HEK293 (cell line): ENCODE data around the gene C5orf47.

Source experiments
- CTCF ChIA-PET: fragments of 350-600 bp; formaldehyde crosslinking; extraction: SDS; loops from one replicate; lab custom pipeline; 2021; ENCODE audit warnings: antibody characterized with exemption; lab: Yijun Ruan, JAX
- POLR2A ChIA-PET: fragments of 300-600 bp; formaldehyde crosslinking; extraction: SDS; loops from one replicate; lab custom pipeline; 2020; ENCODE audit warnings: antibody characterized with exemption, inconsistent platforms; lab: Yijun Ruan, JAX
- H3K27ac ChIP-seq: fragments of 200-500 bp; sonication (Bioruptor generic); 2 replicates; pipeline ENCODE4 v1.5.1; 2014; ENCODE audit warnings: low read depth, low read length, control low read depth, inconsistent platforms; ENCODE audit errors: extremely low read depth
- H3K36me3 ChIP-seq, 2 experiments: fragments of 200-500 bp in 1 of 2; sonication (Bioruptor generic) in 1 of 2; 1 replicate in 1 of 2; 2 replicates in 1 of 2; pipeline ENCODE4 v1.5.1; 2014 to 2017; ENCODE audit warnings: inconsistent platforms in 2 of 2, low read length in 2 of 2; ENCODE audit not compliant: control insufficient read depth in 2 of 2, insufficient read depth in 1 of 2
- H3K4me1 ChIP-seq: fragments of 200-500 bp; sonication (Bioruptor generic); 2 replicates; pipeline ENCODE4 v1.5.1; 2014; ENCODE audit warnings: mild to moderate bottlenecking, low read length, inconsistent platforms; ENCODE audit not compliant: control insufficient read depth, insufficient read depth
- H3K4me3 ChIP-seq: 2 replicates; pipeline ENCODE4 v1.5.1; 2011; ENCODE audit warnings: low read depth, mild to moderate bottlenecking, control low read depth, low read length, moderate library complexity
- H3K9me3 ChIP-seq: fragments of 200-500 bp; sonication (Bioruptor generic); 2 replicates; pipeline ENCODE4 v1.5.1; 2014; ENCODE audit warnings: low read depth, low read length, inconsistent platforms; ENCODE audit not compliant: control insufficient read depth, insufficient read depth
- GLI4 ChIP-seq: fragments of 450-650 bp; formaldehyde crosslinking; IDR thresholded peaks from 2 replicates; pipeline ENCODE4 v1.5.1; 2016; ENCODE audit warnings: missing biosample characterization, missing genetic modification characterization
- PRDM2 ChIP-seq: fragments of 450-650 bp; formaldehyde crosslinking; IDR thresholded peaks from 2 replicates; pipeline ENCODE4 v1.5.1; 2016; ENCODE audit warnings: missing biosample characterization, missing genetic modification characterization, borderline replicate concordance
- SP7 ChIP-seq: fragments of 450-650 bp; formaldehyde crosslinking; IDR thresholded peaks from 2 replicates; pipeline ENCODE4 v1.5.1; 2016; ENCODE audit warnings: missing biosample characterization, missing genetic modification characterization
- ZBTB1 ChIP-seq: fragments of 450-650 bp; formaldehyde crosslinking; IDR thresholded peaks from 2 replicates; pipeline ENCODE4 v1.5.1; 2016; ENCODE audit warnings: missing biosample characterization, missing genetic modification characterization
- ZFP41 ChIP-seq: fragments of 450-650 bp; formaldehyde crosslinking; IDR thresholded peaks from 2 replicates; pipeline ENCODE4 v1.5.1; 2016; ENCODE audit warnings: missing biosample characterization, missing genetic modification characterization, borderline replicate concordance
- ZNF18 ChIP-seq: fragments of 450-650 bp; formaldehyde crosslinking; IDR thresholded peaks from 2 replicates; pipeline ENCODE4 v1.5.1; 2016; ENCODE audit warnings: missing biosample characterization, missing genetic modification characterization
- ZNF214 ChIP-seq: fragments of 450-650 bp; formaldehyde crosslinking; IDR thresholded peaks from 2 replicates; pipeline ENCODE4 v1.5.1; 2017; ENCODE audit warnings: missing biosample characterization, mild to moderate bottlenecking, missing genetic modification characterization, borderline replicate concordance
- ZNF26 ChIP-seq: fragments of 450-650 bp; formaldehyde crosslinking; IDR thresholded peaks from 2 replicates; pipeline ENCODE4 v1.5.1; 2016; ENCODE audit warnings: missing biosample characterization, missing genetic modification characterization
- ZNF324 ChIP-seq: fragments of 450-650 bp; formaldehyde crosslinking; IDR thresholded peaks from 2 replicates; pipeline ENCODE4 v1.5.1; 2016; ENCODE audit warnings: missing biosample characterization, missing genetic modification characterization
- ZNF398 ChIP-seq: fragments of 450-650 bp; formaldehyde crosslinking; IDR thresholded peaks from 2 replicates; pipeline ENCODE4 v1.5.1; 2017; ENCODE audit warnings: missing biosample characterization, missing genetic modification characterization
- ZNF426 ChIP-seq: fragments of 450-650 bp; formaldehyde crosslinking; IDR thresholded peaks from 2 replicates; pipeline ENCODE4 v1.5.1; 2017; ENCODE audit warnings: missing biosample characterization, missing genetic modification characterization, mild to moderate bottlenecking, inconsistent platforms, moderate library complexity
- ZSCAN5A ChIP-seq: fragments of 450-650 bp; formaldehyde crosslinking; IDR thresholded peaks from 2 replicates; pipeline ENCODE4 v1.5.1; 2016; ENCODE audit warnings: missing biosample characterization, missing genetic modification characterization

Gene C5orf47

GRCh38 chr5:174045470-174046025 lies 56.6 kb downstream of the C5orf47 start, which contains the start of gene NSG2 (continued):
- no peak for TF ChIP-seq ZNF26 (tag by site-specific recombination)
- TF ChIP-seq ZNF426 (tag by site-specific recombination) = no peak
- TF ChIP-seq PRDM2 = no peak
- TF ChIP-seq ZNF18 (tag by site-specific recombination) = no peak
- no peak for TF ChIP-seq GLI4 (tag by site-specific recombination)
- no peak for TF ChIP-seq ZFP41 (tag by site-specific recombination)
- no peak for TF ChIP-seq ZNF214 (tag by site-specific recombination)
- TF ChIP-seq ZBTB1 (tag by site-specific recombination) = no peak

GRCh38 chr5:174046558-174046957 lies 57.6 kb downstream of the C5orf47 start:
- ChIA-PET CTCF (interaction anchor here (0.6 to 5.4 kb wide), 12 partner anchors 12 to 537 kb away, joined by 3 to 113 read pairs (median 4); no protein-coding TSS in a partner anchor), POLR2A (interaction anchor here (0.7 kb wide), 1 partner anchor 321 kb away, joined by 3 read pairs; no protein-coding TSS in a partner anchor)
- Histone ChIP-seq H3K4me3 (no peak overlapping the region), H3K4me1 (no peaks in the 10 kb centered on the region), H3K36me3 (no peaks in the 10 kb centered on the region), H3K27ac (no peak overlapping the region), H3K9me3 (no peaks in the 10 kb centered on the region)
- TF ChIP-seq ZNF324 (tag by site-specific recombination) (no peak), ZSCAN5A (tag by site-specific recombination) (no peak), ZNF398 (no peak), SP7 (tag by site-specific recombination) (no peak)
